ENCODE measurements around the gene RENBP.
"Not testable (repeated sequence)": the region's sequence is repeated elsewhere in the genome, so short reads cannot be mapped to it uniquely, and the experiment has no call there.

Gene RENBP

DNA sequence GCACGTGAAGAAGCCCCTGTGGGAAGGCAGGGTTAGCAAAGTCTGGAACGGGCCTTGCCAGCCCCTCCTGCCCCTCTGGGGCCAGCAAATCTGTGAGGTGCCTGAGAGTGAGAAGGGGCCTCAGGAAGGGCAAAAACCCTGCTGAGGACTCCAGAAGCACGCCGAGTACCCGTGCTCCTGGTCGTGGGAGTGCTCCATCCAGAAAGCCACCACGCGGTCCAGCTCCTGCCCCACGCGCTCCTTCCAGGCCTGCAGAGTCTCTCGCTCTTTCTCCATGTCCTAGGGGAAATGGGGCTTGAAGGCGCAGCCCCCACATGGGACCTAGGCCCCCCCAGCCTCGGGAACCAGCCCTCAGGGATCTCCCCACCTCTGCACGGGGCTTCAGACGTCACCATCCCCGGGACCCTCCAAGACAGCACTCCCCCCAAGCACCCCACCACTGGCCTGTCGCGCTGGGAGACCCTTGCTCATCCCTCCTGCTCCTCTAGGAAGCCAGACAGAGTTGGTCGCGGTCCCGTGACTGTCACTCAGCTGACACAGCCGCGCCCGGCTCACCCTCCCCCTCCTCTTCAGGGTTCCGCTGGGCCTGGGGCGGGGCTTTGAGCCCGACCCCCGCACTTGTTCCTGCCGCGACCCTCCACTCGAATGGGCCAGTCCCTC is at the start of gene RENBP:
Gene RENBP (minus strand): TSS at position 504 of the 660 bp plus-strand sequence. CDS start 33 bp downstream, at position 471.
- DNase-seq (ENCODE audit: low read depth), result no peak

DNA sequence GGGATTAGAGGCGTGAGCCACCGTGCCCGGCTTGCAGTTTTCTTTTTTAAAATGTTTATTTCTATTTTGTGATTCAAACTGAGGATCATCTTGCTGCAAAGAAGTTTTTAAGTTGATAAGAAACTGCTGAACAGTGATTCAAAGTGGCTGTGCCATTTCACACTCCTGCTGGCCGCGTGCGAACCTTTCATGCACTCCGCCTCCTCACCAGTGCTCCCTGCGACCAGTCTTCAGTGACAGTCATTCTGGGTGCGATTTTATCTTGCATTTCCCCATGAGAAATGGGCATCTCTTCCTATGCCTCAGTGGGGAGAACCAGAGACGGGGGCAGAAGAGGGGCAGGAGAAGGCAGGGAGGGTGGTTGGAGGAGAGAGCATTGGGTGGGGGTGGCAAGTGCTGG is 49.5 kb upstream of the RENBP start:
- DNase-seq (ENCODE audit: low read depth), result no peak

GRCh38 chrX:153993079-153993478 is 48.6 kb upstream of the RENBP start:
- no peak for DNase-seq (ENCODE audit: low read depth)

GRCh38 chrX:153992180-153992579 is 47.7 kb upstream of the RENBP start:
- no peak for DNase-seq (ENCODE audit: low read depth)

DNA sequence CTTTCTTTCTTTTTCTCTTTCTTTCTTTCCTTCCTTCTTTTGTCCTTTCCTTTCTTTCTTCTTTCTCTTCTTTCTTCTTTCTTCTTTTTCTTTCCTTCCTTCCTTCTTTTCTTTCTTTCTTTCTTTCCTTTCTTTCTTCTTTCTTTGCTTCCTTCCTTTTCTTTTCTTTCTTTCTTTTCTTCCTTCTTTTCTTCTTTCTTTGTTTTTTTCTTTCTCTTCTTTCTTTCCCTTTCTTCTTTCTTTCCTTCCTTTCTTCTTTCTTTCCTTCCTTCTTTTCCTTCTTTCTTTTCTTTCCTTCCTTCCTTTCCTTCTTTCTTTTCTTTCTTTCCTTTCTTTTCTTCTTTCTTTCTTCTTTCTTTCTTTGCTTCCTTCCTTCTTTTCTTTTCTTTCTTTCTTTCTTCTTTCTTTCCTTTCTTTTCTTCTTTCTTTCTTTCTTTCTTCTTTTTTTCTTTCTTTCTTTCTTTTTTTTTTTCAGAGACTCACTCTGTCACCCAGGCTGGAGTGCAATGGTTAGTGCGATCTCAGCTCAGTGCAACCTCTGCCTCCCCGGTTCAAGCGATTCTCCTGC is 46.7 kb upstream of the RENBP start:
- no peak for DNase-seq (ENCODE audit: low read depth)

DNA sequence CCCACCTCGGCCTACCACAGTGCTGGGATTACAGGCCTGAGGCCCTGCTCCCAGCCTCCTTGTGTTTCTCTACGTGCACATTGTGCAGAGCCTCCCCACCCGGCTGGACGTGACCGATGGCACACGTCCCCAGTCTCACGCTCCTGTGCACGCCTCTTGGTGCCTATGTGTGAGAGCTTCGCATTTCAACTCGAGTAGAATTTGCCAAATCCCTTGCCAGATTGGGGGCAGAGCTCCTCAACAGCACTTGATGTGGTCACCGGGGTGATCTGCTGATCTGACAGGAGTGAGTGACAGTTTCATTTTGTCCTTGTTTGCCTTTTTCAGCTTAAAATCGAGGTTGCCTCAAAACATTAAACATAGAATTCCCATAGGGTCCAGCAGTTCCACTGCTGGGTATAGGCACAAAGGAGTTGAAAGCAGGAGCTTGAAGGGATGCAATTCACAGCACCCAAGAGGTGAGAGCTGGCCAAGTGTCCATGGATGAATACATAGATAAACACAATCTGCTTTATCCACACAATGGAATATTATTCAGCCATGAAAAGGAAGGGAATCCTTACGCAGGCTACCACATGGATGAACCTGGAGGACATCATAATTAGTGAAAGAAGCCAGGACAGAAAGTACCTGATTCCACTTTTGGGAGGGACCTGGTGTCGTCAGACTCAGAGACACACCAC is 45.7 kb upstream of the RENBP start:
- DNase-seq (ENCODE audit: low read depth), result no peak

DNA sequence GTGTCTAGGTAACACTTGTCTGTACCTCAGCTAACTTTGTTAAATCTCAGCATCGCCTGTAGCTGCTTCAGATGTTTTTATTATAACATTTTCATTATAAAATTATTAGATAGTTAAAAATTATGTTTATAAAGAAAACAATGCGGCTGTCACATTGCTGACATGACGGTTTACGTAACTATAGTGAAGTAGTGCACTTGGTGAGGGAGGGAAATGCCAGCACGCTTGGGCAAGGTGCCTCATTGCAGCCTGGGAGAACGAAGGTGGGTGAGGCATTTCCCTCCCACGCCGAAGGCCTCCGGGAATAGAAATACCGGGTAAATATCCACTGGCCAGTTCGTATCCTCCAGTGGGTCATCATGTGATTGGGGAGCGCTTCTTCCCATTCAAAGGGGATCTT is 44.0 kb upstream of the RENBP start:
- no peak for DNase-seq (ENCODE audit: low read depth)

DNA sequence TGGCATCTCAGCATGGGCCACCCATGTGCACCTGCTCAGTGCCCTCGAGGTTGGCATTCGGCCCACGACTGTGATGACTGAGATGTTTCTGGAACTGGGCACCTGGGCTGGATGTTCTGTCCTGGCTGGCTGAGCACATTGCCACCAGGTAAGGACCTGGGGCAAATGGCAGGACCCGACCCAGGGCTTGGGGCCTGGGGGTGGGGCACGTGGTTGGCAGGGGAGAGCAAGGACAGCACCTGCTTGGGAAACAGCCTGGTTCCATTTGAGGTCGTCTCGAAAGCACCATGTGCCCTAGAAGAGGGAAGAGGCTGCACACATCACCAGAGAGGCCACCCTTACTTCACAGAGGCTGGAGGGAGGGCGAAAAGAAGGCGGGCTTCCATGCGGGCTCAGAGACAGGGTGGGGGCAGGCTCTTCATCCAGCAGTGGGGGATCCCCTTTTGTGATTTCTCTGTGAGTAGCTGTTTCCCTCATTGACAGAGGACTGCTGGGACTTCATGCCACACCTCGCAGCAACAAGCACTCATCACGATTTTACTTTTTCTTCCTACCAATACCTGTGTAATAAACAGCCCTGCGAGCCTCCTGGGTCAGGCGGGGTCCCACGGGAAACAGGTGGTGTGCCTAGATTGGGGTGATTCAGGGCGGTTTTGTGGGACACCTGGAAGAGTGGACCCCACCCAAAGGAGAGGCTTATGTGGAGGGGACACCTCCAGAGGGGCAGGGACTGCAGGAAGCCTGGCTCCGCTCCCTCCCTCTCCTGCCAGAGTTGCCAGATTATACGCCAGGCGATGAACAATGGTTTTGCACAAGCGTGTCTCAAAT is 40.1 kb upstream of the RENBP start:
- no peak for DNase-seq (ENCODE audit: low read depth)

DNA sequence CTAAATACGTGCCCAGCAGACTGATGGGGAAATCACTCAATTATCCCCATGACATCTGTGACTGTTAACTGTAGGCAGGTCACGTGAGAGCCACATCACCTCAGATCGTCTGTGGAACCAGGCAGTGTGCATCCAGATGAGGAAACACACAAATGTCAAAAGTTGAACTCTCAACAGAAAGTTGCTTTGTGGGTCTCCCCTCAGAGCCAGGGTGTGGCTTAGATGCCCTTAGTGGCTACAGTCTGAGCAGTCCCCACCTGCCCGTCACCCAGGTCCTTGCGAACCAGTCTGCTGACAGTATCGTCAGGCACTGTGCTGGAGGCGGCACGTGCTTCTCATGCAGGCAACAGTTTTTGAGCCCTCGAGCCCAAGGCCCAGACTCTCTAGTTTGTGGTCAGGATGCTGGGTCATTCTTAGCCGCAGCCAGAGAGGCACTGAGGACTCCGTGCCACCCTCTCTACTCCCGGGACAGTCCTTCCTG is 38.9 kb upstream of the RENBP start:
- no peak for DNase-seq (ENCODE audit: low read depth)

- DNase-seq (ENCODE audit: low read depth), result no peak
Measured at GRCh38 chrX:153981771-153982533, 37.5 kb upstream of the RENBP start.

DNA sequence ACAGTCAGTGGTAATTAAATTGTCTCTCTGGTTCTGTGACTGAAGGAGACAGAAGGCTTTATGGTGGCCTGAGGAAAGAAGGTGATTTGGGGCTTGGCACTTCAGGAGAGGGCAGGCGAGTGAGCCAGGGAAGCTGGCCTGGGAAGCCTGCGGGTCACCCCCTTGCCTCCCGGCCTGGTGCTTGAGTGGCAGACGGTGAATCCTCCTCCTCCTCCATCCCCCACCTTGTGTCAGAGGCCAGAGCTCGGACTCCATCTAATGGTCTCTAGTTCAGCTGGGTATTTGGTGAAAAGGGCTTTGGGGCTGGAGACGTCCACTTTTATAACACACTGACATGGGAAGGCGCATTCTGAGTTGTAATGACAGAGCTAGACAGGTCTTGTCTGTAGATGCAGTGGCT is 36.8 kb upstream of the RENBP start:
- DNase-seq (ENCODE audit: low read depth), result no peak

- not testable (repeated sequence) for DNase-seq (ENCODE audit: low read depth)
Measured at GRCh38 chrX:153980394-153980793, 36.0 kb upstream of the RENBP start.

- no peak for DNase-seq (ENCODE audit: low read depth)
Measured at GRCh38 chrX:153974726-153975286, 30.4 kb upstream of the RENBP start.

DNA sequence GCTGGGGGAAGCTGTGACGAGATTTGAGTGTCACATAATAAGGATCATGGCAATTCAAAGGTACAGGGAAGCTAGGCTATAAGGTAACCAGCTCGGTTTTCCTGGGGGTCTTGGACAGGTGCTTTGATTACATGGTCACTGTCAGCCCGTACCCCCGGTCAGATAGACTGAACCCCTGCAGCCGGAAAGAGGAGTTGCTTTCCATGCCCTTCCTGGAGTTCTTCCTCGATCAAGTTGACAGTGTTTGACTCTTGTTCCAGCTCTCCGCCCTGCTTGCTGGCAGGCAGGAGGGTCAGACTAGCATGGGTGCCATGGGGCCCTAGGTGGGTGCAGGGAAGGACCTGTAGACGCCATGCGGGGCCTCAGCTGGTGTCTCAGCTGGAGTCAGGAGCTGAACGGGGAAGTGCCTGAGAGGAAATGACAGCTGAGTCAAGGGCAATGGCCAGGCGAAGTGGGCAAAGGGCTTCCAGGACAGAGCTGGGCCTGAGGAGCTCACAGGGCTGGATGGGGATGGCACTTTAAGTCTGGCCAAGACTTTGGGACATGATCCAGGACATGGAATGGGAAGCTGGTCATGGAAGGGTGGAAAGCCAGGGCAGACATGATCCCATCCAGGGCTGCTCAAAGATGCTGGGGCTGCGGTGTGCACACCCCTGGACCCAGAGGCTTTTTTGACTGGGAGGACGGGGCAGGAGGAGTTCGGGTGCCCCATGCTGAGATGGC is 29.7 kb upstream of the RENBP start:
- no peak for DNase-seq (ENCODE audit: low read depth)

GRCh38 chrX:153973127-153974002 is 28.9 kb upstream of the RENBP start:
- no peak for DNase-seq (ENCODE audit: low read depth)

GRCh38 chrX:153972368-153973126 is 28.1 kb upstream of the RENBP start, which contains the start of gene TMEM187:
Gene TMEM187, plus strand, starts transcription at chrX:153972754. Its CDS starts 9,309 bp downstream, at chrX:153982063.
- DNase-seq (ENCODE audit: low read depth), result peak; percentile 84

GRCh38 chrX:153971450-153972367 is 27.3 kb upstream of the RENBP start, which contains the start of gene HCFC1:
Gene HCFC1, minus strand, starts transcription at chrX:153971818. Its CDS starts 978 bp downstream, at chrX:153970840.
- DNase-seq (ENCODE audit: low read depth), result peak; percentile 90

GRCh38 chrX:153971124-153971449 is 26.6 kb upstream of the RENBP start:
- DNase-seq (ENCODE audit: low read depth), result peak; percentile 90

Measured in EH (cell line).